ENCODE data around the gene OSBPL9.
"Not testable (repeated sequence)": the region's sequence is repeated elsewhere in the genome, so short reads cannot be mapped to it uniquely, and the experiment has no call there.

OSBPL9 gene

DNA sequence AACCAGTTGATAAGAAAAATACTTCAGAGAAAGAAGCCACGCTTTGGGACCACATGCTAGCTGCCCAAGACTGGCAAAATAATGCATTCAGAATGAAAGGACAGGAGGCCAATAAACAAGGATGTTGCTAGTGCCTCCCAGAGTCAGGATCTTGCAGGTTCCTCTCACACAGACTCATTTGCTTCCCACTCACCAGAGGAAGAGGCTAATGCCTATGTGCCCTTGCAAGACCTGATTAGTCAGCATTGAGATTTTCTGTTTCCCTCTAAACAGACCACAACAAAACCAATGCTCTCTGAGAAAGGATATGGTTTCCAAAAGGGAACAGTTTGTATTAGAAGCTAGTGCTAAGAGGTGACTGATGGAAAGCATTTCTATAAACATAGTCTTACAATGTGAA lies 176.0 kb downstream of the OSBPL9 start:
- peaks cover 5% of the 10 kb centered on the region for H3K36me3 ChIP-seq (ENCODE audit: control insufficient read depth, insufficient read depth, low read length)
- H3K4me3 ChIP-seq (ENCODE audit: low read length), result no peak overlapping the region

DNA sequence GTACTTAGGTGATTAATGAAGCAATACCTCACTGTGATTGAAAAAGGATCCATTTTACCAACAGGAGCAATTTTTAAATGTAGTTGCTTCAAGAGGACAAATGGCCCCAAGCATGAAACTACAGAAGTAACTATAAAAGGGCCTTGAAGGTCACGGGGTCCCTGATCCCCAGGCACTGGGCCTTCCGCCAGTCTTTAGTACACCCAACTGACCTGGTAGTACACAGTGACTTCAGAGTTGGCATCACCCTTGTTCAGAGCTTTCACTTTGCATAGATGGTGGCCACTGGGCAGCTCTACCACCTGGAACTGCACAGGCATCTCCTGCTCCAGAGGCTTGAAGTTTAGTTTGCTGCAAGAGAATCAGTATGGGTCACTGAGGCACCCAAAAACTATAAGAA lies 177.4 kb downstream of the OSBPL9 start:
- no peaks in the 10 kb centered on the region for H3K4me1 ChIP-seq (ENCODE audit: control insufficient read depth, insufficient read depth, low read length)
- H3K27me3 ChIP-seq (ENCODE audit: control insufficient read depth, insufficient read depth, low read length), result no peaks in the 10 kb centered on the region
- no peak overlapping the region for H3K9ac ChIP-seq (ENCODE audit: low read length)
- H3K36me3 ChIP-seq (ENCODE audit: control insufficient read depth, insufficient read depth, low read length), result peaks cover 5% of the 10 kb centered on the region
- no peak overlapping the region for H3K4me3 ChIP-seq (ENCODE audit: low read length)
- no peaks in the 10 kb centered on the region for H3K9me3 ChIP-seq (ENCODE audit: control insufficient read depth, low read length)

More for the DNA sequence above, 176.0 kb downstream of the OSBPL9 start:
- no peaks in the 10 kb centered on the region for H3K9me3 ChIP-seq (ENCODE audit: control insufficient read depth, low read length)
- no peaks in the 10 kb centered on the region for H3K4me1 ChIP-seq (ENCODE audit: control insufficient read depth, insufficient read depth, low read length)
- H3K27me3 ChIP-seq (ENCODE audit: control insufficient read depth, insufficient read depth, low read length), result no peaks in the 10 kb centered on the region
- H3K9ac ChIP-seq (ENCODE audit: low read length), result no peak overlapping the region

DNA sequence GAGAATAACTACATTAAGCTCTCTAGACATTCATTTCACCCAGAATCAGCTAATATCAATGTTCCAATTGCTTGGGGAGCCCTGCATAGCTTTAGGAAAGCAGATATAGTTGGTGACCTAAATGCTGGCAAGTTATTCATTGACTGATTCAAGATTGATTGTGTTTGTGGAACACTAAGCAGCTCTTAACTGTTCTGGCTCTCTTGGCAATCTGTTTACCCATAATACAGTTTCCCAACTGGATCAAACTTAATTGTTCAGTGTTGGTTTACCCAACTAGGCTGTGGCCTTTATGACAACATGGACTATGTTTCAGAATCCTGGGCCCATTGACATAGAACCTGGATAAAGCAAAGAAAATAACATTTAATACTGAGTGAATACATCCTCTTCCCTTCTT lies 178.0 kb downstream of the OSBPL9 start:
- Histone ChIP-seq H3K4me3 (ENCODE audit: low read length) (no peak overlapping the region), H3K9me3 (ENCODE audit: control insufficient read depth, low read length) (no peaks in the 10 kb centered on the region), H3K4me1 (ENCODE audit: control insufficient read depth, insufficient read depth, low read length) (no peaks in the 10 kb centered on the region), H3K9ac (ENCODE audit: low read length) (no peak overlapping the region), H3K36me3 (ENCODE audit: control insufficient read depth, insufficient read depth, low read length) (peaks cover 5% of the 10 kb centered on the region), H3K27me3 (ENCODE audit: control insufficient read depth, insufficient read depth, low read length) (no peaks in the 10 kb centered on the region)

DNA sequence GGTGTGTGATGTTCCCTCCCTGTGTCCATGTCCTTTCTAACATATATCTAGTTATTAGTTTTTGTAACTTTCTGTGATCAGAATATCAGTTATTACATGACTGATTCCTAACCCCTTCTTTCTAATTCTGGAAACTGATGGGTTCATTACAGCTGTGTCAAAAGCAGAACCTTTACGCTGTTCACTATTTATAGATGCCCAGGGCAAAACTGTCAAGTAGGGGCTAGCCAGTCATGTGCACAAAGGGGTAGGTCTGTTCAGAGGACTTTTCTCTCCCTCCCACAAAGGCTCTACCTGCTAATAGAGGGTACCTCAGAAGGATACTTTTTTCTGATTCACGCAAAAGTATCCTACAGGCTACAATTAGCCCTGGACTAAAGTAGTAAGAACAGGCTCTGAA lies 182.5 kb downstream of the OSBPL9 start:
- H3K4me1 ChIP-seq (ENCODE audit: control insufficient read depth, insufficient read depth, low read length), result no peaks in the 10 kb centered on the region
- H3K36me3 ChIP-seq (ENCODE audit: control insufficient read depth, insufficient read depth, low read length), result peaks cover 3% of the 10 kb centered on the region

DNA sequence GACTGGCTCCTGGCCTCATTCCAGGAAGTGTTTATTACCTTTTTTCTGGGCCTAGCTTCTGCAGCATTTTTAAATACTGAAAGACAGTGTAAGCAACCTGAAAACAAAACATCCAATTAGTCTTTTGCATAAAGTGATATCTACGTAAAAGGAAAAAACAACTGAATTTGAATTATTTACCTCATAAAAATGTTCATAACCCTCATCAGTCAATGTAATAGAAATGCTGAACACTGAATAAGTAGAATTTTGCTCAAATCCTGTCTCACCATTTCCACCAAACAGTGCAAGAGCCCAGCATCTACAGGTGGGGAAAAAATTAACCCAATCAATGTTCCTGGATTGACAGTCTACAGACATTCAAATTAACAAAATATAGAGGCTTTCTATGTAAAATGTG lies 197.6 kb downstream of the OSBPL9 start:
- Histone ChIP-seq H3K4me1 (ENCODE audit: control insufficient read depth, insufficient read depth, low read length) (no peaks in the 10 kb centered on the region), H3K27me3 (ENCODE audit: control insufficient read depth, insufficient read depth, low read length) (no peaks in the 10 kb centered on the region), H3K36me3 (ENCODE audit: control insufficient read depth, insufficient read depth, low read length) (no peaks in the 10 kb centered on the region), H3K9me3 (ENCODE audit: control insufficient read depth, low read length) (no peaks in the 10 kb centered on the region), H3K4me3 (ENCODE audit: low read length) (no peak overlapping the region), H3K9ac (ENCODE audit: low read length) (no peak overlapping the region)

More for the DNA sequence above, 182.5 kb downstream of the OSBPL9 start:
- Histone ChIP-seq H3K9me3 (ENCODE audit: control insufficient read depth, low read length) (no peaks in the 10 kb centered on the region), H3K27me3 (ENCODE audit: control insufficient read depth, insufficient read depth, low read length) (no peaks in the 10 kb centered on the region), H3K9ac (ENCODE audit: low read length) (no peak overlapping the region), H3K4me3 (ENCODE audit: low read length) (no peak overlapping the region)

DNA sequence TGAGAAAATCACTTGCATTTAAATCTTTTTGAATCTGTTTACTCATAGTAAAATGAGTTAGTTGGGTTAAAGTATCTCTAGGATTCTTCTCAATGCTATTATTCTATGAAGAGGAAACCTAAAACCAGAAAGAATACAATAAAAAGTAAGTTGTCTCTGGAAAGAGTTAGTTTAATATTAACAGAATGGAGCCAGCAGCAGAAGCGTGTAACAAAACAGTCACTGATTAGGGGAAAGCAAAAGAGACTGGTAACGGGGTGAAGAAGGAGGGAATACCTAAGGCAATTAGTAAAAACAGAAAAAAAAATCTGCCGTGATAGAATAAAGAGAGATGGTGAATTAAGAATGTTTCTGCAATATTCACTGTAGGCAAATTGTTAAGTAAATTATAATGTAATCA lies 201.6 kb downstream of the OSBPL9 start:
- Histone ChIP-seq H3K27me3 (ENCODE audit: control insufficient read depth, insufficient read depth, low read length) (no peaks in the 10 kb centered on the region), H3K36me3 (ENCODE audit: control insufficient read depth, insufficient read depth, low read length) (no peaks in the 10 kb centered on the region), H3K4me3 (ENCODE audit: low read length) (no peak overlapping the region), H3K4me1 (ENCODE audit: control insufficient read depth, insufficient read depth, low read length) (no peaks in the 10 kb centered on the region), H3K9ac (ENCODE audit: low read length) (no peak overlapping the region), H3K9me3 (ENCODE audit: control insufficient read depth, low read length) (no peaks in the 10 kb centered on the region)

DNA sequence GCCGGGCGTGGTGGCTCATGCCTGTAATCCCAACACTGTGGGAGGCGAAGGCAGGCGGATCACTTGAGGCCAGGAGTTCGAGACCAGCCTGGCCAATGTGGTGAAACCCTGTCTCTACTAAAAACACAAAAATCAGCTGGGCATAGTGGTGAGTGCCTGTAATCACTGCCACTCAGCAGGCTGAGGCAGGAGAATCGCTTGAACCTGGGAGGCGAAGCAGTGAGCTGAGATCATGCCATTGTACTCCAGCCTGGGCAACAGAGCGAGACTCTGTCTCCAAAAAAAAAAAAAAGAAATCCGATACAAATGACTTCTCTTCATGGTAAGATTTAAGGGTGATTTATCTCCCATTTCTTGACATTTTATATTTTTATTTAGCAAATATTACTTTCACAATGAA lies 202.1 kb downstream of the OSBPL9 start:
- H3K9ac ChIP-seq (ENCODE audit: low read length); H3K36me3 ChIP-seq (ENCODE audit: control insufficient read depth, insufficient read depth, low read length); H3K4me3 ChIP-seq (ENCODE audit: low read length); H3K27me3 ChIP-seq (ENCODE audit: control insufficient read depth, insufficient read depth, low read length); H3K4me1 ChIP-seq (ENCODE audit: control insufficient read depth, insufficient read depth, low read length); H3K9me3 ChIP-seq (ENCODE audit: control insufficient read depth, low read length): not testable (repeated sequence)

DNA sequence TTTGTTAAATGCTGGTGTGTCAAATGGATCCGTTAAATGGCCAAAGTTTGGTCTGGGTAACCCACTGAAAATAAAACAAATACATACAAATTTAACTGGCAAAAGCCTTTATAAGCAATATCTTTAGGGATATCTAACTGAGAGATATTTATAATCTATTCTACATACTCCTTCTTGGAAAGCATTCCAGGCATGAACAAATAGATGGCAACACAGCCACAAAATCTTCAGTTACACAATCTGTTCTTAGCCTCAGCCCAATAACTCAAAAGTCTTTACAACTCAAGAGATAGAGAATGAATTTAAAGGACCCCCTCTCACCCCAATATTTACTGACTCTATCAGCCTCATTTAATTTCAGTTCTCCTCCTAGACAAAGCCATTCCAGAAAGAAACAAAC lies 202.9 kb downstream of the OSBPL9 start:
- Histone ChIP-seq H3K4me3 (ENCODE audit: low read length) (no peak overlapping the region), H3K27me3 (ENCODE audit: control insufficient read depth, insufficient read depth, low read length) (no peaks in the 10 kb centered on the region), H3K9ac (ENCODE audit: low read length) (no peak overlapping the region), H3K9me3 (ENCODE audit: control insufficient read depth, low read length) (no peaks in the 10 kb centered on the region), H3K4me1 (ENCODE audit: control insufficient read depth, insufficient read depth, low read length) (no peaks in the 10 kb centered on the region), H3K36me3 (ENCODE audit: control insufficient read depth, insufficient read depth, low read length) (no peaks in the 10 kb centered on the region)

DNA sequence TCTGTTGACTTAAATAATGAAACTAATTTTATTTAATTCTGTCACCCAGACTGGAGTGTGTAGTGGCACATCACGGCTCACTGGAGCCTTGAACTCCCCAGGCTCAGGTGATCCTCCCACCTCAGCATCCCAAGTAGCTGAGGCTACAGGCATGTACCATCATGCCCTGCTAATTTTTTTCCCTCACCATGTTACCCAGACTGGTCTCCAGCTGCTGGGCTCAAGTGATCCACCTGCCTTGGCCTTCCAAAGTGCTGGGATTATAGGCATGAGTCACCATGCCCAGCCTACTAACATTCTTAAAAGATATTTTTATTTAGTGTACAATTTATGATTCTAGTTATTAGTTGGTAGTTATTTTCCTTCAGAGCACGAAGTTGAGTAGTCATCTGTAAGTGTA lies 212.2 kb downstream of the OSBPL9 start:
- H3K36me3 ChIP-seq (ENCODE audit: control insufficient read depth, insufficient read depth, low read length), result peaks cover 4% of the 10 kb centered on the region
- H3K27me3 ChIP-seq (ENCODE audit: control insufficient read depth, insufficient read depth, low read length), result no peaks in the 10 kb centered on the region
- no peaks in the 10 kb centered on the region for H3K9me3 ChIP-seq (ENCODE audit: control insufficient read depth, low read length)
- no peak overlapping the region for H3K4me3 ChIP-seq (ENCODE audit: low read length)
- no peaks in the 10 kb centered on the region for H3K4me1 ChIP-seq (ENCODE audit: control insufficient read depth, insufficient read depth, low read length)
- no peak overlapping the region for H3K9ac ChIP-seq (ENCODE audit: low read length)

DNA sequence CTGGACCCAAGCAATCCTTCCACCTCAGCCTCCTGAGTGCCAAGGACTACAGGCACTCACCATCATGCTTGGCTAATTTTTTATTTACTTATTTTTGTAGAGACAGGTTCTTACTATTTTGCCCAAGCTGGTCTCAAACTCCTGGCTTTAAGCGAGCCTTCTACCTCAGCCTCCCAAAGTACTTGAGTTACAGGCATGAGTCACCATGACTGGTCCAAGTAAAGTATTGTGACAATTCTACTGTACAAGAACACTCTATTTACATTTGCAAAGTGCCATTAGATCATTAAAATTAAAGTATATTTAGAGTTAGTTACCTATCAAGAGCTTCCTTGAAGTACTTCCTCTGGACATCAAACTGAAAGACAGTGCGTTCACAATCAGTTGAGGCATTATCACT lies 216.8 kb downstream of the OSBPL9 start:
- Histone ChIP-seq H3K4me1 (ENCODE audit: control insufficient read depth, insufficient read depth, low read length) (no peaks in the 10 kb centered on the region), H3K9ac (ENCODE audit: low read length) (no peak overlapping the region), H3K4me3 (ENCODE audit: low read length) (no peak overlapping the region), H3K36me3 (ENCODE audit: control insufficient read depth, insufficient read depth, low read length) (no peaks in the 10 kb centered on the region), H3K27me3 (ENCODE audit: control insufficient read depth, insufficient read depth, low read length) (no peaks in the 10 kb centered on the region), H3K9me3 (ENCODE audit: control insufficient read depth, low read length) (no peaks in the 10 kb centered on the region)

DNA sequence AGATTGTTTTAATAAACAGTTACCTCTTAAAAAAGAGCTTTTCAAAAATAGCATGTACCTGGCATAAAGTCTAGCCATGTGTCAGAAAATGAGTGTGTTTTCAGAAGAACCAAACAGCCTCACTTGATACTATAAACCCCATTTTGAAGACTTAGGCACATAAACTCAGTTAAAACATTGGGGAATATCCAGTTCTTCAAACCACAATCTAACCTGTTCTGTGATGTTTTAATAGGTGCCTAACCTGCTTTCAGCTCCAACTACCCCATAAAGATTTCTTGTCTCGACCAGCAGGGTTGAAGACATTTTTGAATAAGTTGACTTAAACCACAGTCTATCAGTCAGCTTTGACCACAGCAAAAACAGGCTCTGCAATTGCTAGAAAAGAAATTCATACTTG lies 220.4 kb downstream of the OSBPL9 start:
- Histone ChIP-seq H3K9me3 (ENCODE audit: control insufficient read depth, low read length) (no peaks in the 10 kb centered on the region), H3K9ac (ENCODE audit: low read length) (no peak overlapping the region), H3K4me1 (ENCODE audit: control insufficient read depth, insufficient read depth, low read length) (peaks cover 5% of the 10 kb centered on the region), H3K4me3 (ENCODE audit: low read length) (no peak overlapping the region), H3K27me3 (ENCODE audit: control insufficient read depth, insufficient read depth, low read length) (no peaks in the 10 kb centered on the region), H3K36me3 (ENCODE audit: control insufficient read depth, insufficient read depth, low read length) (no peaks in the 10 kb centered on the region)

Data from mucosa of stomach (tissue), 1 donor.